HG03139 (cell line): Measurements from ENCODE around the gene NOL3.
"Not testable (repeated sequence)": the region's sequence is repeated elsewhere in the genome, so short reads cannot be mapped to it uniquely, and the experiment has no call there.

Source experiments
- ATAC-seq: cut with Tn5 transposase; IDR thresholded peaks from one replicate; pipeline ENCODE4 v1.9.1; 2021; ENCODE audit not compliant: unreplicated experiment

Gene NOL3

GRCh38 chr16:67170168-67170948 is at the start of gene NOL3:
Gene NOL3, plus strand, starts transcription at chr16:67170538.
- ATAC-seq = peak; percentile 36

- not testable (repeated sequence) for ATAC-seq
These were observed 47.5 kb upstream of the NOL3 start for GRCh38 chr16:67122799-67123198.

GRCh38 chr16:67128417-67128816 is 41.9 kb upstream of the NOL3 start:
- ATAC-seq = no peak

- ATAC-seq = no peak
These were observed 41.5 kb upstream of the NOL3 start for GRCh38 chr16:67128887-67129286.

GRCh38 chr16:67129422-67129821 is 40.9 kb upstream of the NOL3 start:
- ATAC-seq = no peak

- no peak for ATAC-seq
These were observed 32.7 kb upstream of the NOL3 start for GRCh38 chr16:67137605-67138004.

GRCh38 chr16:67141391-67141790 is 28.9 kb upstream of the NOL3 start:
- ATAC-seq = no peak

GRCh38 chr16:67142342-67142741 is 28.0 kb upstream of the NOL3 start:
- no peak for ATAC-seq

- no peak for ATAC-seq
These were observed 25.4 kb upstream of the NOL3 start for GRCh38 chr16:67144943-67145342.

- ATAC-seq = no peak
These were observed 24.6 kb upstream of the NOL3 start for GRCh38 chr16:67145746-67146145.

- no peak for ATAC-seq
These were observed 23.6 kb upstream of the NOL3 start for GRCh38 chr16:67146523-67147357.

GRCh38 chr16:67147437-67148140 is 22.7 kb upstream of the NOL3 start:
- ATAC-seq = no peak

- ATAC-seq = no peak
These were observed 22.1 kb upstream of the NOL3 start for GRCh38 chr16:67148221-67148620.

GRCh38 chr16:67148656-67149275 is 21.6 kb upstream of the NOL3 start:
- no peak for ATAC-seq

- no peak for ATAC-seq
These were observed 20.9 kb upstream of the NOL3 start for GRCh38 chr16:67149276-67150046.

- ATAC-seq = no peak
These were observed 20.1 kb upstream of the NOL3 start for GRCh38 chr16:67150047-67150832.

GRCh38 chr16:67150833-67151396 is 19.4 kb upstream of the NOL3 start, which contains the start of gene B3GNT9:
Gene B3GNT9, minus strand, starts transcription at chr16:67150998. Its CDS starts 513 bp downstream, at chr16:67150485.
- ATAC-seq = no peak

- no peak for ATAC-seq
These were observed 18.8 kb upstream of the NOL3 start for GRCh38 chr16:67151431-67152097.
